Caco-2 (cell line): ENCODE data around the gene ASF1B. TPM values are rescaled to one million over a fixed set of nuclear protein-coding genes. Genes with fewer than 3 reads are reported as not detected.

Experiments used
- BruUV-seq: library from RNA; stranded (reverse); fragments of 400-500 nt; replicated peaks from 2 replicates; lab custom pipeline; 2021; lab: Mats Ljungman, UMichigan
- CTCF ChIA-PET: fragments of 300-600 bp; sonication (Branson Sonifier 250); formaldehyde crosslinking; loops from one replicate; lab custom pipeline; 2022; ENCODE audit warnings: antibody characterized with exemption; lab: Charles Lee
- POLR2A ChIA-PET: fragments of 300-600 bp; sonication (Branson Sonifier 250); formaldehyde crosslinking; loops from one replicate; lab custom pipeline; 2022; ENCODE audit warnings: antibody characterized with exemption; lab: Charles Lee
- DNase-seq, 2 experiments: peaks; one replicate each; pipeline versions ENCODE4 v3.0.0 to v3.0.0-alpha.2; 2020 to 2022
- H3K27me3 ChIP-seq: replicated peaks from 2 replicates; pipeline ENCODE4 v1.6.0; 2011; ENCODE audit warnings: low read length; ENCODE audit not compliant: control insufficient read depth, insufficient read depth
- H3K36me3 ChIP-seq: 2 replicates; pipeline ENCODE4 v1.5.1; 2011; ENCODE audit warnings: low read length; ENCODE audit not compliant: control insufficient read depth, insufficient read depth
- H3K4me1 ChIP-seq: fragments of 250-450 bp; sonication (Bioruptor Pico); 2 replicates; pipeline ENCODE4 v1.5.1; 2020; ENCODE audit warnings: mild to moderate bottlenecking
- H3K4me3 ChIP-seq: 2 replicates; pipeline ENCODE4 v1.5.1; 2011; ENCODE audit warnings: low read depth, mild to moderate bottlenecking, control low read depth, low read length
- H3K9me3 ChIP-seq: fragments of 250-450 bp; sonication (Bioruptor Pico); 2 replicates; pipeline ENCODE4 v1.5.1; 2020; ENCODE audit warnings: mild to moderate bottlenecking, moderate library complexity
- H3K27ac Mint-ChIP-seq: one replicate; pipeline ENCODE4 v1.8.0; 2022; ENCODE audit warnings: mixed read lengths; ENCODE audit not compliant: unreplicated experiment
- H3K27me3 Mint-ChIP-seq: one replicate; pipeline ENCODE4 v1.8.0; 2022; ENCODE audit warnings: mixed read lengths; ENCODE audit not compliant: insufficient read depth, unreplicated experiment
- H3K36me3 Mint-ChIP-seq: one replicate; pipeline ENCODE4 v1.8.0; 2022; ENCODE audit warnings: mild to moderate bottlenecking, mixed read lengths; ENCODE audit not compliant: insufficient read depth, unreplicated experiment
- H3K4me1 Mint-ChIP-seq: one replicate; pipeline ENCODE4 v1.8.0; 2022; ENCODE audit warnings: low read depth, mixed read lengths; ENCODE audit not compliant: unreplicated experiment
- H3K4me3 Mint-ChIP-seq: one replicate; pipeline ENCODE4 v1.8.0; 2022; ENCODE audit warnings: mild to moderate bottlenecking, moderate library complexity, mixed read lengths; ENCODE audit not compliant: unreplicated experiment
- H3K9me3 Mint-ChIP-seq: one replicate; pipeline ENCODE4 v1.8.0; 2022; ENCODE audit warnings: mixed read lengths; ENCODE audit not compliant: unreplicated experiment
- intact Hi-C: fragments of 100-400 bp; cut with micrococcal nuclease; formaldehyde crosslinking; loops from one replicate; pipeline ENCODE4 v1.10.0; 2022; ENCODE audit not compliant: unreplicated experiment
- total RNA-seq: library from RNA; stranded (reverse); gene quantifications from 2 replicates; pipeline ENCODE4 v1.2.3, GENCODE V29; 2022
- TF ChIP-seq, protein P1 (sequence below), 2 experiments: fragments of 200-600 bp in 1 of 2; IDR thresholded peaks; 1 replicate in 1 of 2; 2 replicates in 1 of 2; pipeline versions ENCODE4 v1.5.1 to v1.8.0; 2011 to 2022; ENCODE audit warnings: antibody characterized with exemption in 1 of 2, control low read depth in 1 of 2, inconsistent platforms in 1 of 2, low read depth in 1 of 2, low read length in 1 of 2, mild to moderate bottlenecking in 1 of 2, moderate library complexity in 1 of 2; ENCODE audit not compliant: insufficient read depth in 1 of 2, severe bottlenecking in 1 of 2, unreplicated experiment in 1 of 2

The ASF1B gene
- total RNA-seq, 1 experiment from 2014 or later = 40.2 TPM

DNA sequence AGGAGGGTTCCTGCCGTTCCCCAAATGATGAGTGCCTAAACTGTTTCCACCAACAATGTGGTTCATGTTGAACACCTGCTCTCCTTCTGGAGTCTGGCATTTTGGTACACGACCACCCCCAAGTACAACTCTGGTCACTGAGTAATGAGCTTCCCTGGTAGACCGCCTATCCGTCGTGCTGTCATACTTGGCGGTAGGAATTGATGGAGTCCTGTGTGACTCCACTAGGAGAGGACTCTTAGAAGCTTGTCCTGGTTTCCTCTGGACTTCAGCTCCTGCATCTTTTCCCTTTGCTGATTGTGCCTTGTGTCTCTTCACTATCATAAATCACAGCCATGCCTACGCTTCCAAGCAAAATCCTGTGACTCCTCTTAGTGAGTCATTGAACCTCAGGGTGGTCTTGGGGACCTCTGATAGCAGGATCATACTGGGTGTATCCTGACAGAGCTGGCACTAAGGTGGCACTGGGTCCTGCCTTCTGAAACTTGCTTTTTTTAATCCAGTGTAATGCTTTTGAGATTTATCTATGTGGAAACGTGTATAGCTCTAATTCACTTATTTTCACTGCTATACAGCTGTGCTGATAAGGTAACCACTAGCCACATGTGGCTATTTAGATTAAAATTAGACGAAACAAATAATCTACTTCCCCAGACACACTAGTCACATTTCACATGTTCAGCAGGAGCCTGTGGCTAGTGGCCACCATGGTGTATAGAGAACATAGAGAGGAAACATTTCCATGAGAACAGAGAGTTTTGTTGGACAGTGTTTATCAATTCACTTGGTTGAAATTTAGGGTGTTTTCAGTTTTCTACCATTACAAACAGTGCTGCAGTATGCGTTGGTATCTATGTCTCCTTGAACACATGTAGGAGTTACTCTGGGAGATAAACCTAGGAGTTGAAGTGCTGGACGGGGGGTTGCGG is 6.1 kb upstream of the ASF1B start:
- BruUV-seq = no TSS peak

DNA sequence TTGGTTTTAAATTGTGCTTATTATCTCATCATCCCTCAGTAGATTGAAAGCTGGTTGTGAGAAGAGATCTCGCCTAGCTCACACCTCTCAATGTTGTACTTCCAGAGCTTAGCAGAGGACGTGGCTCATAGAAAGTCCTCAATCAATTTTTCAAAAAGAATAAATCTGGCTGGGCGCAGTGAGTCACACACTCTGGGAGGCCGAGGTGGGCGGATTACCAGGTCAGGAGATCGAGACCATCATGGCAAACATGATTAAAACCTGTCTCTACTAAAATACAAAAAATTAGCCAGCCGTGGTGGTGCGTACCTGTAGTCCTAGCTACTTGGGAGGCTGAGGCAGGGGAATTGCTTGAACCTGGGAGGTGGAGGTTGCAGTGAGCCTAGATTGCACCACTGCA is 4.7 kb upstream of the ASF1B start:
- ChIA-PET POLR2A (no interaction called here), CTCF (no interaction called here)
- no peaks in the 10 kb centered on the region for H3K27me3 ChIP-seq
- no peak overlapping the region for H3K4me3 ChIP-seq
- H3K4me1 ChIP-seq = peaks cover 5% of the 10 kb centered on the region; the same call in 1 of the 2 replicates
- Mint-ChIP-seq H3K4me3 (no peak overlapping the region), H3K36me3 (peaks cover 20% of the 10 kb centered on the region), H3K27me3 (no peaks in the 10 kb centered on the region), H3K9me3 (no peaks in the 10 kb centered on the region), H3K27ac (no peak overlapping the region), H3K4me1 (no peaks in the 10 kb centered on the region)
- intact Hi-C loops = no loop called here
- no peaks in the 10 kb centered on the region for H3K36me3 ChIP-seq
- BruUV-seq = no TSS peak
- TF ChIP-seq, protein P1, sequence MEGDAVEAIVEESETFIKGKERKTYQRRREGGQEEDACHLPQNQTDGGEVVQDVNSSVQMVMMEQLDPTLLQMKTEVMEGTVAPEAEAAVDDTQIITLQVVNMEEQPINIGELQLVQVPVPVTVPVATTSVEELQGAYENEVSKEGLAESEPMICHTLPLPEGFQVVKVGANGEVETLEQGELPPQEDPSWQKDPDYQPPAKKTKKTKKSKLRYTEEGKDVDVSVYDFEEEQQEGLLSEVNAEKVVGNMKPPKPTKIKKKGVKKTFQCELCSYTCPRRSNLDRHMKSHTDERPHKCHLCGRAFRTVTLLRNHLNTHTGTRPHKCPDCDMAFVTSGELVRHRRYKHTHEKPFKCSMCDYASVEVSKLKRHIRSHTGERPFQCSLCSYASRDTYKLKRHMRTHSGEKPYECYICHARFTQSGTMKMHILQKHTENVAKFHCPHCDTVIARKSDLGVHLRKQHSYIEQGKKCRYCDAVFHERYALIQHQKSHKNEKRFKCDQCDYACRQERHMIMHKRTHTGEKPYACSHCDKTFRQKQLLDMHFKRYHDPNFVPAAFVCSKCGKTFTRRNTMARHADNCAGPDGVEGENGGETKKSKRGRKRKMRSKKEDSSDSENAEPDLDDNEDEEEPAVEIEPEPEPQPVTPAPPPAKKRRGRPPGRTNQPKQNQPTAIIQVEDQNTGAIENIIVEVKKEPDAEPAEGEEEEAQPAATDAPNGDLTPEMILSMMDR (IDR thresholded peaks at IDR 0.05; ENCODE audit: insufficient read depth in 1 of 2, low read depth in 1 of 2, low read length in 1 of 2, severe bottlenecking in 1 of 2, unreplicated experiment in 1 of 2) = no peak
- DNase-seq = no peak
- no peaks in the 10 kb centered on the region for H3K9me3 ChIP-seq

More for the DNA sequence above, 6.1 kb upstream of the ASF1B start:
- no peak for DNase-seq
- Histone ChIP-seq H3K4me1 (peaks cover 5% of the 10 kb centered on the region; the same call in 1 of the 2 replicates), H3K9me3 (no peaks in the 10 kb centered on the region), H3K36me3 (no peaks in the 10 kb centered on the region), H3K27me3 (no peaks in the 10 kb centered on the region), H3K4me3 (no peak overlapping the region)
- CTCF ChIA-PET = interaction anchor here (0.6 kb wide), 1 partner anchor 493 kb away, joined by 5 read pairs; no protein-coding TSS in a partner anchor
- TF ChIP-seq, protein P1 (IDR thresholded peaks at IDR 0.05; ENCODE audit: insufficient read depth in 1 of 2, low read depth in 1 of 2, low read length in 1 of 2, severe bottlenecking in 1 of 2, unreplicated experiment in 1 of 2) = no peak
- POLR2A ChIA-PET = interaction anchor here (0.5 kb wide), 1 partner anchor 31 kb away, joined by 5 read pairs; no protein-coding TSS in a partner anchor
- H3K36me3 Mint-ChIP-seq = peaks cover 5% of the 10 kb centered on the region
- no peak overlapping the region for H3K4me3 Mint-ChIP-seq
- intact Hi-C loops = no loop called here
- H3K4me1 Mint-ChIP-seq = no peaks in the 10 kb centered on the region
- H3K9me3 Mint-ChIP-seq = no peaks in the 10 kb centered on the region
- no peaks in the 10 kb centered on the region for H3K27me3 Mint-ChIP-seq
- no peak overlapping the region for H3K27ac Mint-ChIP-seq

DNA sequence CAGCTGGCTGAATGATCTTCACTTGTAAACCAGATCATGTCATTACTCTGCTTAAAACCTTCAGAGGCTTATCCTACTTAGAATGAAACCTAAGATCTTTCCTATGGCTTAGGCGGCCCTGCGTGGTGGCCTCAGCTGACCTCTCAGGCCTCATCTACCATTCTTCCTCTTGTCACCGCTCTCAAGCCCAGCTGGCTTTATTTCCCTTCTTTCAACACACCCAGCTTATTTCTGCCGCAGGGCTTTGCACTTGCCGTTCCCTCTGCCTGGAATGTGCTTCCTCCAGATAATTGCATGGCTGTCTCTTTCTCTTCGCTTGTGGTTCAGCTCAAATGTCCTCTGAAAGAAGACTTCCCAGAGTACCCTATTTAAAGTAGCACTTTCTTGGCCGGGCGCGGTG is 3.6 kb upstream of the ASF1B start:
- no peak overlapping the region for H3K4me3 ChIP-seq
- Mint-ChIP-seq H3K4me1 (peaks cover 7% of the 10 kb centered on the region), H3K27ac (no peak overlapping the region), H3K36me3 (peaks cover 26% of the 10 kb centered on the region), H3K4me3 (no peak overlapping the region), H3K27me3 (no peaks in the 10 kb centered on the region), H3K9me3 (no peaks in the 10 kb centered on the region)
- peaks cover 5% of the 10 kb centered on the region; the same call in 1 of the 2 replicates for H3K4me1 ChIP-seq
- H3K36me3 ChIP-seq = no peaks in the 10 kb centered on the region
- no peaks in the 10 kb centered on the region for H3K9me3 ChIP-seq
- no TSS peak for BruUV-seq
- intact Hi-C loops = loop anchor here (5.0 kb wide), 2 partner anchors 68 to 207 kb away; partner anchors contain the start of gene MISP3
- no peak for DNase-seq
- ChIA-PET POLR2A (no interaction called here), CTCF (interaction anchor here (0.5 to 0.6 kb wide), 2 partner anchors 9 to 503 kb away, joined by 3 to 4 read pairs; no protein-coding TSS in a partner anchor)
- TF ChIP-seq, protein P1 (IDR thresholded peaks at IDR 0.05; ENCODE audit: insufficient read depth in 1 of 2, low read depth in 1 of 2, low read length in 1 of 2, severe bottlenecking in 1 of 2, unreplicated experiment in 1 of 2) = no peak
- H3K27me3 ChIP-seq = no peaks in the 10 kb centered on the region
